WERI-Rb-1 (cell line): Measurements from ENCODE around the gene FHL5.
A peak's percentile ranks its signal among the peaks of the same experiment; 100 is the strongest.

Experiments
- DNase-seq: peaks from one replicate; pipeline ENCODE4 v3.0.0-alpha.2; 2020
- H3K27ac ChIP-seq: fragments of 250-450 bp; sonication (Bioruptor Pico); 2 replicates; pipeline ENCODE4 v1.5.1; 2020; ENCODE audit warnings: mild to moderate bottlenecking, moderate library complexity
- H3K27me3 ChIP-seq: fragments of 250-450 bp; sonication (Bioruptor Pico); 2 replicates; pipeline ENCODE4 v1.5.1; 2021; ENCODE audit warnings: mild to moderate bottlenecking, low read depth, moderate library complexity; ENCODE audit not compliant: insufficient read depth, severe bottlenecking
- H3K36me3 ChIP-seq: fragments of 250-450 bp; sonication (Bioruptor Pico); 2 replicates; pipeline ENCODE4 v1.5.1; 2020; ENCODE audit warnings: mild to moderate bottlenecking, moderate library complexity
- H3K4me3 ChIP-seq: 2 replicates; pipeline ENCODE4 v1.5.1; 2011; ENCODE audit warnings: low read depth, mild to moderate bottlenecking, control low read depth, low read length
- H3K9me3 ChIP-seq: fragments of 250-450 bp; sonication (Bioruptor Pico); 2 replicates; pipeline ENCODE4 v1.5.1; 2021; ENCODE audit warnings: mild to moderate bottlenecking, moderate library complexity; ENCODE audit not compliant: severe bottlenecking
- TF ChIP-seq, protein P1 (sequence below): IDR thresholded peaks from 2 replicates; pipeline ENCODE4 v1.5.1; 2011; ENCODE audit warnings: low read depth, mild to moderate bottlenecking, control low read depth, inconsistent platforms, low read length

FHL5 gene

DNA sequence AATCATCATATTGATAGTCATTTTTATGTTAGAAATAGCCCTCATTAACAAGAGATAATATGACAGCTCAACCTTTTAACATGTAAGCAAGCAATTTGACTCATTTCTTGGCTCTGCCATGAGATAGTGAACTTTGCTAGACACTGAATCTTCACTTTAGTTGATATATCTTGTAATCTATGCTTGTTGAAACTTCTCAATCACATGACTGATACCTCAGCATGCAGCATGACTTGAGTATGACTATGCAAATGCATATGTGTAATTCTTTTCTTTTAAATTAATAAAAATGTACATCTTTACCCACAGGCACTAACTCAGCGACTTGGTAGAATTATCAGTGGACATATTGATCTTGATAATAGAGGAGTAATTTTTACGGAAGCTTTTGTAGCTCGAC, 34.7 kb upstream of the FHL5 start:
- DNase-seq = no peak
- Histone ChIP-seq H3K27ac (no peak overlapping the region), H3K27me3 (no peaks in the 10 kb centered on the region), H3K9me3 (no peaks in the 10 kb centered on the region), H3K4me3 (no peak overlapping the region), H3K36me3 (peaks cover 48% of the 10 kb centered on the region)
- TF ChIP-seq, protein P1, sequence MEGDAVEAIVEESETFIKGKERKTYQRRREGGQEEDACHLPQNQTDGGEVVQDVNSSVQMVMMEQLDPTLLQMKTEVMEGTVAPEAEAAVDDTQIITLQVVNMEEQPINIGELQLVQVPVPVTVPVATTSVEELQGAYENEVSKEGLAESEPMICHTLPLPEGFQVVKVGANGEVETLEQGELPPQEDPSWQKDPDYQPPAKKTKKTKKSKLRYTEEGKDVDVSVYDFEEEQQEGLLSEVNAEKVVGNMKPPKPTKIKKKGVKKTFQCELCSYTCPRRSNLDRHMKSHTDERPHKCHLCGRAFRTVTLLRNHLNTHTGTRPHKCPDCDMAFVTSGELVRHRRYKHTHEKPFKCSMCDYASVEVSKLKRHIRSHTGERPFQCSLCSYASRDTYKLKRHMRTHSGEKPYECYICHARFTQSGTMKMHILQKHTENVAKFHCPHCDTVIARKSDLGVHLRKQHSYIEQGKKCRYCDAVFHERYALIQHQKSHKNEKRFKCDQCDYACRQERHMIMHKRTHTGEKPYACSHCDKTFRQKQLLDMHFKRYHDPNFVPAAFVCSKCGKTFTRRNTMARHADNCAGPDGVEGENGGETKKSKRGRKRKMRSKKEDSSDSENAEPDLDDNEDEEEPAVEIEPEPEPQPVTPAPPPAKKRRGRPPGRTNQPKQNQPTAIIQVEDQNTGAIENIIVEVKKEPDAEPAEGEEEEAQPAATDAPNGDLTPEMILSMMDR = no peak

GRCh38 chr6:96532399-96532798, 30.5 kb upstream of the FHL5 start:
- Histone ChIP-seq H3K9me3 (no peaks in the 10 kb centered on the region), H3K27ac (no peak overlapping the region), H3K36me3 (peaks cover 38% of the 10 kb centered on the region), H3K27me3 (no peaks in the 10 kb centered on the region), H3K4me3 (no peak overlapping the region)
- TF ChIP-seq, protein P1 = no peak
- no peak for DNase-seq

- TF ChIP-seq, protein P1 = no peak
- Histone ChIP-seq H3K27me3 (no peaks in the 10 kb centered on the region), H3K36me3 (peaks cover 7% of the 10 kb centered on the region), H3K9me3 (no peaks in the 10 kb centered on the region), H3K27ac (no peak overlapping the region), H3K4me3 (no peak overlapping the region)
- DNase-seq = no peak
Observed at GRCh38 chr6:96537726-96538125, 25.2 kb upstream of the FHL5 start.

DNA sequence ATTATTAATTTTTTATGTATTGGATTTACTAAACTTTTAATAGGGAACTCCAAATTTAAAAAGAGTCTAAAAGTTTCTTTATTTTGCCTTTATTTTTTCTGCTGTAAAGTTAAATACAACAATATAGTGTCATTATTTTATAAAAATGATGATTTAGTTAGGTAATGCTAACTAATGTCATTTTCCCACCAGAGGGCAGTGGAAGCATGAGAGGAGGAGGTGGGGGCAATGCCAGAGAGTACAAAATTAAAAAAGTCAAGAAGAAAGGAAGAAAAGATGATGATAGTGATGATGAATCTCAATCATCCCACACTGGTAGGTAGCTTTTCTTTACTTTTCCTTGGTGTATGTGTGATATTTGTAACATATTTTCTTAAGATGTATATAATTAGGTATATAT, 20.2 kb upstream of the FHL5 start:
- no peaks in the 10 kb centered on the region for H3K9me3 ChIP-seq
- H3K36me3 ChIP-seq = peaks cover 17% of the 10 kb centered on the region
- no peak overlapping the region for H3K4me3 ChIP-seq
- H3K27ac ChIP-seq = no peak overlapping the region
- no peaks in the 10 kb centered on the region for H3K27me3 ChIP-seq
- peak; percentile 14 for DNase-seq
- TF ChIP-seq, protein P1 = 0 out of 2 replicates have a peak, but pooled peaks have one; percentile 17

DNA sequence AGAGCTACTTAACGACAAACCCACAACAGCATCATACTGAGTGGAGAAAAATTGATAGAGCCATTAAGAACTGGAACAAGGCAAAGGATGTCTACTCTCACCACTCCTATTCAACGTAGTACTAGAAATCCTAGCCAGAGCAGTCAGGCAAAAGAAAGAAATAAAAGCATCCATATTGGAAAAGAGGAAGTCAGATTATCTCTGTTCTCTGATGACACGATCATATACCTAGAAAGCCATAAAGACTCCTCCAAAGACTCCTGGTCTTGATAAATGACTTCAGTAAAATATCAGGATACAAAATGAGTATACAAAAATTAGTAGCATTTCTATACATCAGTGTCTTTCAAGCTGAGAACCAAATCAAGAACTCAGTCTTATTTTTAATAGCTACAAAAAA, 17.0 kb upstream of the FHL5 start:
- no peaks in the 10 kb centered on the region for H3K27me3 ChIP-seq
- H3K27ac ChIP-seq = no peak overlapping the region
- no peaks in the 10 kb centered on the region for H3K9me3 ChIP-seq
- H3K4me3 ChIP-seq = no peak overlapping the region
- TF ChIP-seq, protein P1 = no peak
- H3K36me3 ChIP-seq = peaks cover 22% of the 10 kb centered on the region
- no peak for DNase-seq

- TF ChIP-seq, protein P1 = no peak
- H3K27ac ChIP-seq = no peak overlapping the region
- no peaks in the 10 kb centered on the region for H3K9me3 ChIP-seq
- no peaks in the 10 kb centered on the region for H3K27me3 ChIP-seq
- DNase-seq = no peak
- H3K4me3 ChIP-seq = no peak overlapping the region
- H3K36me3 ChIP-seq = peaks cover 32% of the 10 kb centered on the region
Observed at GRCh38 chr6:96547654-96548053, 15.3 kb upstream of the FHL5 start.
